Stimulated activated memory B cell treated with anti-CD40 and anti-IgM and Interleukin-4, amounts not matched to agents 10 μg/mL and 1 μg/mL and 100 μg/mL, for 72 hours (primary cell): ENCODE measurements around the gene MYO1G.
A peak's percentile ranks its signal among the peaks of the same experiment; 100 is the strongest.

Experiments used
- ATAC-seq: fragments of 150-1000 bp; cut with Tn5 transposase; 2 replicates; pipeline ENCODE4 v1.10.0; 2021
- H3K27ac Mint-ChIP-seq: one replicate; pipeline ENCODE4 v1.8.0; 2022; ENCODE audit warnings: mild to moderate bottlenecking, mixed read lengths
- H3K27me3 Mint-ChIP-seq: one replicate; pipeline ENCODE4 v1.8.0; 2022; ENCODE audit warnings: mixed read lengths
- H3K36me3 Mint-ChIP-seq: one replicate; pipeline ENCODE4 v1.8.0; 2022; ENCODE audit warnings: mixed read lengths
- H3K4me1 Mint-ChIP-seq: one replicate; pipeline ENCODE4 v1.8.0; 2022; ENCODE audit warnings: mixed read lengths
- H3K4me3 Mint-ChIP-seq: one replicate; pipeline ENCODE4 v1.8.0; 2022; ENCODE audit warnings: mild to moderate bottlenecking, moderate library complexity, mixed read lengths
- H3K9me3 Mint-ChIP-seq: one replicate; pipeline ENCODE4 v1.8.0; 2022; ENCODE audit warnings: mixed read lengths

MYO1G gene

GRCh38 chr7:44988701-44989100, 9.9 kb upstream of the MYO1G start:
- no peak overlapping the region for H3K4me3 Mint-ChIP-seq
- peaks cover 27% of the 10 kb centered on the region for H3K36me3 Mint-ChIP-seq
- ATAC-seq = no peak
- no peaks in the 10 kb centered on the region for H3K27me3 Mint-ChIP-seq
- H3K27ac Mint-ChIP-seq = no peak overlapping the region
- peaks cover 43% of the 10 kb centered on the region for H3K4me1 Mint-ChIP-seq
- no peaks in the 10 kb centered on the region for H3K9me3 Mint-ChIP-seq

GRCh38 chr7:44987996-44988395, 9.2 kb upstream of the MYO1G start:
- peaks cover 34% of the 10 kb centered on the region for H3K36me3 Mint-ChIP-seq
- ATAC-seq = no peak
- no peaks in the 10 kb centered on the region for H3K27me3 Mint-ChIP-seq
- H3K4me1 Mint-ChIP-seq = peaks cover 50% of the 10 kb centered on the region
- H3K9me3 Mint-ChIP-seq = no peaks in the 10 kb centered on the region
- H3K27ac Mint-ChIP-seq = peak overlapping the region; percentile 98
- no peak overlapping the region for H3K4me3 Mint-ChIP-seq

GRCh38 chr7:44987457-44987856, 8.6 kb upstream of the MYO1G start:
- peaks cover 50% of the 10 kb centered on the region for H3K4me1 Mint-ChIP-seq
- no peak for ATAC-seq
- H3K27ac Mint-ChIP-seq = peak overlapping the region; percentile 98
- H3K36me3 Mint-ChIP-seq = peaks cover 38% of the 10 kb centered on the region
- no peaks in the 10 kb centered on the region for H3K9me3 Mint-ChIP-seq
- H3K27me3 Mint-ChIP-seq = no peaks in the 10 kb centered on the region
- peak overlapping the region; percentile 98 for H3K4me3 Mint-ChIP-seq

- Mint-ChIP-seq H3K4me1 (peaks cover 58% of the 10 kb centered on the region), H3K36me3 (peaks cover 41% of the 10 kb centered on the region), H3K27me3 (no peaks in the 10 kb centered on the region), H3K4me3 (peak overlapping the region; percentile 98), H3K27ac (peak overlapping the region; percentile 98), H3K9me3 (no peaks in the 10 kb centered on the region)
- peak; percentile 99 for ATAC-seq
Measured at GRCh38 chr7:44986218-44987053, 7.6 kb upstream of the MYO1G start.

- ATAC-seq = no peak
- H3K4me1 Mint-ChIP-seq = peaks cover 64% of the 10 kb centered on the region
- H3K36me3 Mint-ChIP-seq = peaks cover 41% of the 10 kb centered on the region
- peak overlapping the region; percentile 98 for H3K27ac Mint-ChIP-seq
- H3K27me3 Mint-ChIP-seq = no peaks in the 10 kb centered on the region
- H3K9me3 Mint-ChIP-seq = no peaks in the 10 kb centered on the region
- peak overlapping the region; percentile 98 for H3K4me3 Mint-ChIP-seq
Measured at GRCh38 chr7:44985900-44986217, 7.0 kb upstream of the MYO1G start.

GRCh38 chr7:44985033-44985695, 6.3 kb upstream of the MYO1G start:
- Mint-ChIP-seq H3K36me3 (peaks cover 41% of the 10 kb centered on the region), H3K4me3 (peak overlapping the region; percentile 98), H3K27ac (peak overlapping the region; percentile 98), H3K9me3 (no peaks in the 10 kb centered on the region), H3K27me3 (no peaks in the 10 kb centered on the region), H3K4me1 (peaks cover 71% of the 10 kb centered on the region)
- no peak for ATAC-seq

- ATAC-seq = no peak
- H3K36me3 Mint-ChIP-seq = peaks cover 41% of the 10 kb centered on the region
- peaks cover 78% of the 10 kb centered on the region for H3K4me1 Mint-ChIP-seq
- H3K9me3 Mint-ChIP-seq = no peaks in the 10 kb centered on the region
- peak overlapping the region; percentile 98 for H3K27ac Mint-ChIP-seq
- H3K4me3 Mint-ChIP-seq = peak overlapping the region; percentile 98
- H3K27me3 Mint-ChIP-seq = no peaks in the 10 kb centered on the region
Measured at GRCh38 chr7:44984478-44984758, 5.6 kb upstream of the MYO1G start.

- H3K9me3 Mint-ChIP-seq = no peaks in the 10 kb centered on the region
- peak overlapping the region; percentile 98 for H3K27ac Mint-ChIP-seq
- ATAC-seq = no peak
- H3K27me3 Mint-ChIP-seq = no peaks in the 10 kb centered on the region
- peaks cover 83% of the 10 kb centered on the region for H3K4me1 Mint-ChIP-seq
- peak overlapping the region; percentile 98 for H3K4me3 Mint-ChIP-seq
- peaks cover 41% of the 10 kb centered on the region for H3K36me3 Mint-ChIP-seq
Measured at GRCh38 chr7:44983742-44984477, 5.1 kb upstream of the MYO1G start.

GRCh38 chr7:44982970-44983369, 4.2 kb upstream of the MYO1G start:
- H3K36me3 Mint-ChIP-seq = peaks cover 50% of the 10 kb centered on the region
- peak overlapping the region; percentile 97 for H3K27ac Mint-ChIP-seq
- ATAC-seq = no peak
- no peaks in the 10 kb centered on the region for H3K9me3 Mint-ChIP-seq
- H3K4me1 Mint-ChIP-seq = peaks cover 92% of the 10 kb centered on the region
- no peaks in the 10 kb centered on the region for H3K27me3 Mint-ChIP-seq
- H3K4me3 Mint-ChIP-seq = peak overlapping the region; percentile 98

- H3K27me3 Mint-ChIP-seq = no peaks in the 10 kb centered on the region
- no peak for ATAC-seq
- peaks cover 92% of the 10 kb centered on the region for H3K4me1 Mint-ChIP-seq
- H3K9me3 Mint-ChIP-seq = no peaks in the 10 kb centered on the region
- peak overlapping the region; percentile 97 for H3K27ac Mint-ChIP-seq
- peaks cover 54% of the 10 kb centered on the region for H3K36me3 Mint-ChIP-seq
- H3K4me3 Mint-ChIP-seq = no peak overlapping the region
Measured at GRCh38 chr7:44982535-44982923, 3.7 kb upstream of the MYO1G start.

- ATAC-seq = no peak
- Mint-ChIP-seq H3K27ac (peak overlapping the region; percentile 97), H3K4me1 (peaks cover 90% of the 10 kb centered on the region), H3K9me3 (no peaks in the 10 kb centered on the region), H3K27me3 (no peaks in the 10 kb centered on the region), H3K4me3 (peak overlapping the region; percentile 91), H3K36me3 (peaks cover 63% of the 10 kb centered on the region)
Measured at GRCh38 chr7:44981035-44981706, 2.4 kb upstream of the MYO1G start.

GRCh38 chr7:44980393-44981034, 1.7 kb upstream of the MYO1G start:
- Mint-ChIP-seq H3K36me3 (peaks cover 61% of the 10 kb centered on the region), H3K4me1 (peaks cover 89% of the 10 kb centered on the region), H3K27ac (peak overlapping the region; percentile 97), H3K9me3 (no peaks in the 10 kb centered on the region), H3K27me3 (no peaks in the 10 kb centered on the region), H3K4me3 (peak overlapping the region; percentile 91)
- ATAC-seq = peak; percentile 71

- peaks cover 60% of the 10 kb centered on the region for H3K36me3 Mint-ChIP-seq
- peaks cover 89% of the 10 kb centered on the region for H3K4me1 Mint-ChIP-seq
- peak; percentile 0 for ATAC-seq
- H3K4me3 Mint-ChIP-seq = peak overlapping the region; percentile 91
- H3K9me3 Mint-ChIP-seq = no peaks in the 10 kb centered on the region
- H3K27me3 Mint-ChIP-seq = no peaks in the 10 kb centered on the region
- H3K27ac Mint-ChIP-seq = peak overlapping the region; percentile 97
Measured at GRCh38 chr7:44979481-44980392, 922 bp upstream of the MYO1G start.

- no peak for ATAC-seq
- peak overlapping the region; percentile 91 for H3K4me3 Mint-ChIP-seq
- no peaks in the 10 kb centered on the region for H3K9me3 Mint-ChIP-seq
- H3K27ac Mint-ChIP-seq = peak overlapping the region; percentile 97
- peaks cover 81% of the 10 kb centered on the region for H3K4me1 Mint-ChIP-seq
- H3K36me3 Mint-ChIP-seq = peaks cover 46% of the 10 kb centered on the region
- H3K27me3 Mint-ChIP-seq = no peaks in the 10 kb centered on the region
Measured at GRCh38 chr7:44977959-44978335, 868 bp downstream of the MYO1G start.
